COR-L47 (cell line): ENCODE measurements around the gene AADAC.
"Not testable (repeated sequence)": the region's sequence is repeated elsewhere in the genome, so short reads cannot be mapped to it uniquely, and the experiment has no call there.

ENCODE experiments used
- DNase-seq: peaks from one replicate; lab custom pipeline; 2025; lab: John Stamatoyannopoulos, UW

AADAC gene

DNA sequence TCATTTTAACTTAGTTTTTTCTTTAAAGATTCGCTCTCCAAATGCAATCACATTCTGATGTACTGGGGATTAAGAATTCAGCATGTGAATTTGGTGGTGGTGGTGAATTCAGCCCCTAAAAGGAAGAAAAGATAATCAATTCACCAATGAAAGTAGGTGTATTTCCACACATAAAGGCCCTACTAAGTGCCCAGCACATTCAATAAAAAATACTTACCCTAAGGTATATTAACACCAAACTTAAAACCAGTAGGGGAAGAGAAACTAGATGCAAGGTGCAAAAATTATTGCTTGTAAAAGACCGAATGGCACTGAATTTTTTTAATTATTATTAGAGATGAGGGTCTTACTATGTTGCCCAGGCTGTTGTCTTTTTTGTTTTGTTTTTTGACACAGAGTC, 42.7 kb downstream of the AADAC start:
- no peak for DNase-seq

DNA sequence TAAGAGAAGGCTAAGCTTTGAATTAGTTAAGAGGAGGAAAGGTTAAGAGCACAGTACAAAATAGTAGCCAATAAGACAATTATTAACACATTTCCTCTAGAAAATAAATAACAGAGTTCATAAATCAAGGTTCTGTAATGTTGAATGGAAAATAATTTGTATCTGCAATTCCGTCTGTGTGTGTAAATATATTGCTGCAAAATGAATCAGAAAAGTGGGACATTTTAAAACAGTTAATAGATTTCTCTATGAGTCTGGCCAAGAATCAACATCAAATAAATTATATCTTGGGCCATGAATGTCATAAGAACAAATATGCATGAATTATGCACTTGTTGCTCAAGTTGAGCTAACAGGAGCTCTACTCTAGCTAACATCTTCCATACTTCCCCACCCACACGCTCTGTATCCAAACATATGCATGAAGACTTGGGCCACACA, 45.3 kb downstream of the AADAC start:
- DNase-seq, result no peak

DNA sequence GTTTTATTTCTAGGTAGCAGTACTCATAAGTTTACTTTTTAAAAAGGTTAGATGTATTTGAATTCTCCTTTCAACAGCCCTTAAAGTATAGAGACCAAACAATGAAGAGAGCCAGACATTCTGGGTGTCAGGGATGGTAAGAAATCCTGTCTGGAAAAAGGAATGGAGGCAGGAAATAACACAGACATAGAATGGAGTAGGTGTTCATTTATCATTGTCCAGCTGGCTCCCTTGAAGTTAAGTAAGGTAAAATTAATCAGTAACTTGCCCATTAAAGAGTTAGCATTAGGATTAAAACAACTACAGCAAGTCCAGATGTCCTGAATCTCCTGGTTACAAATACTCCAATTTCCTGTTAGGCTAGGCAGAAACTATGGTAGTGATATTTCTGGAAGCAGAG, 46.0 kb downstream of the AADAC start:
- DNase-seq, result no peak

DNA sequence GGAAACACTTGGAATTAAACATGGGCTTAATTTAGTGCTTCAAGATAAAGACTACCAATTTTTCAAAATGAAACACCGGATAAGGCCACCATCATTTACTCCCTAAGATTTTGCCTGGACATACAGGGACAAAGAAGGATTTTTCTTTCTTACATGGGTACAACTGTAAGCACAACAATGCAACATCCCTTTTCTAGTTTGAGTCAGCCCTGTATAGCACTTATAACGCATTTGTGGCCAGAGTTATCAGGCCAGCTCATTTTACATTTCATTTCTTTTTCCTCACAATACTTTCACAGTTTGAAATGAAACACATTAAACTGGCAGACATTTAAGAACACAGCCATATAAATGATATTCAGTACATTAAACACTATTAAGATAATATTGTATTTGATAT, 49.7 kb downstream of the AADAC start:
- no peak for DNase-seq

DNA sequence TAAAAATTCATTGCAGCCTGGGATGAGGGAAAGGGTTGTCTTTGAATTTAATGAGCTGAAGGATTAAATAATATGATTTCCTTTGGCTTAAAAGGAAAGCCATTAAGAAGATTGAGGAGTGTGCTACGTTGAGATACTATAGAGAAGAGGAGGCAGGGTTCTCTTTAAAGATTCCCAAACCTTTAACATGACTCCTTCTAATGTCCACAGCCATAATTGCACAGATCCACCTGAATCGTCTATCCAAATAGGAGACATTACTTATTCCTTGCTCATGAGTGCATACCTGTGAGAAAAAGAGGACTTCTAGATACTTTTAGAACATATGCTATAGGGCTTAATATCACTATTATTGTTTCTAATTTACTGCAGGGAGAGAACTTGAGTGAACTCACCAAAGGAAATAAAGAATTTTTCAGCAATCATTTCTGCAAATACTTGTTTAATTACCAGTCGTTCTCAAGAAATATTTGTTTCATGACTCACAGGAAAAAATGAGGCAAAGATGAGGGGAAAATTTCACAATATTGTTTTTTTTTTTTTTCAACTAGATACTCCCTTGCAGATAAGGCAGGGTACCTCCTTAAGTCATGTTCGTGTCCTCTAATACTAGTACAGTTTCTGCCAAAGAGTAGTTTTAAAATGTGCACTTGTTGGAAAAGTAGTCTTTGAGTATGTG, 50.6 kb downstream of the AADAC start:
- DNase-seq, result no peak

DNA sequence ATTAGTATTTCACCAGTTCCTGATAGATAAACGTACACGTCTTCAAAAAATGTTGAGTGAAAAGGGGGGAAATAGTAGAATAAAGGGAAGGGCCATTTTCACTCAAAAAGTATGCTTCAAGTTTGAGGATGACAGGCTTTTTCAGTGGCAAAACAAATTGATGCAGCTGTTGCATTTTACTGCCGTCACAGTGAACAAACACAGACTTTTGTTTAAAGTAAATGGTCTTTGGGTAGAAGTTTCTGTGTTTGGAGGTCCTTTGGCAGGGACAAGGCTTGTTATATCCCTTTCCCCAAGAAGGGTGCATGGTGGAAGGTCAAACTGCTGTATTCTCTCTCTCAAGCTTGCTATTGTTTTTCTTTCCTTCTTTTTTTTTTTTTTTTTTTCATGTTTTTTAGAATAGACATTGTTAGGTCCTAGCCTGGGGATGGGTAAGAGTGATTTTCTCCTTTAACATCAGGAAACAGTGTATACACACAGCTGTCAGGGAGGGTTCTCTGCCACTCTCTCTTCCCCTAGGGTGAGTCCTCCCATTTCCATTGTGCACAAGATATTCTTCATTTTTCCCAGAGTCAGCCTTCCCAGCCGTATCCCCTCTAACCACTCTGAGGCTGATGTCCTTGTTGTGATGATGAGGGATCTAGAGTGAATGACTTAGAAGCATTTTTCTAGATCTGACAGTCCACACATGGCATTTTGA, 52.9 kb downstream of the AADAC start:
- DNase-seq, result no peak

DNA sequence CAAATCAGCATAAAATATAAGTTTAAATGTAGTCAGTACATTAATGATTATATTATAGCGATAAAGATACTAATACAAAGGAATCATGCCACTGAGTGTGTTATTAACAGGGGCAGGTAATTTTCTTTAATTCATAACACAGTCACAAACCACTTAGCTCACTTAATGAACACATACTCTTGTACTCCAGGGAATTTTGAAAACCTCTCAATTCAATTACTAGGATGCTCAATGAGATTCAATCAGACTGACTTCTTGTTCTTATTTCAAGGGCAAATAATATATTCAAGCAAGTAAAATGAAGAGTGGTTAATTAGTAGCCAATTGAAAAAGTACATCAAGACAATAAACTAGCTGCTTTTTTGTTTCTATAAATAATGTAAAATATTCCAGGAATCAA, 53.8 kb downstream of the AADAC start:
- no peak for DNase-seq

DNA sequence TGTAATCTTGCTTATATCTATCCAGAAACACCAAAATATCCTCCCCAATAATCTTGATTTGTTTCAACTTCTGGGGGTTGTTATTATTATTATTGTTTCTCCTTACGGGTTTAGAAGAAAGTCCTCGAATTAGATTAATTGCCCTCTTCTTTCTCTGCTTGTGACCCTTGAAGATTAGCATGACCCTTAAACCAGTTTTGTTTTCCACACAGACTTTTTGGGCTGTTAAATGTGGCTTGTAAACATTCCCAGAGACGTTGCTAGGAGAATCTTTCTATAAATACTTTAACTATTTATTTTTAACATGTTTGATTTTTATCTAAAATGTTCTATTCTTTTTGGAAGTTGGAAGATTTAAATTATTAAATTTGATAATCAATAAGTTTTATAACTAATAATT, 55.3 kb downstream of the AADAC start:
- DNase-seq, result no peak

DNA sequence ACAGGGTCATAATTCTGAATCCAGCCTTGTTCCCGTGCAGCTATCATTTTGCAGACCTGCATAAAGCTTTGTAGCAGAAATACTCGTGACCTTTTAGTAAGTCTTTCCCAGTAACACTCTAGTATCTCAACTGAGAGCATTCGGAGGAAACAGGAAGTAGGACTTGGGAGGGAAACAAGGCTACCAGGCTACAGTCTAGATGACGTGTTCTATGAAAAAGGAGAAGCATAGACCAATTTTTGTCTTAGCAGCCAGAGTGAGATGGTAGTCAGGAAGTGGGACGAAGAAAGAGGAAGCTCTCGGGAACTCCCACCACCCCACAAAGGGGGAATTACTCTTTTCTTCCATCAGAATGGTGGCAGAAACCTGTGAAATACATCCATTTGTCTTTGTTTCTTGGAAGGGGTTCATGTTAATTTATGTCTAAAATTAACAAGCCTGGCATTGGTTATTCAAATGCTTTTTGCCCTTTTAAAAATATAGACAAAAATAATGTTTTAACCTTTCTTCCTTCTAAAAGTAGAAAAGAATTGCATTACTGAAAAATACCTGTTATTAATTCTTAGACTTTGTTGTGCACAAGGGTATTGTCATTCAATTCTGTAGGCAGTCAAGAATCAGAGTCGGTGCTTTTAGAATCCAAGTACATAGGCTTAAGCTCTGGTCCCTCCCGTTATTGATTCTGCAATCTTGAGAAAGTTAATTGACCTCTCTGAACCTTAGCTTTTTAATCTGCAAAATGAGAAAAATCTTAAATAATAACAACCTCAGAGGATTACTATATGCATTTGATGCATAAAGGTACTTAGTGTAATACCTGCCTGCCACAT, 57.9 kb downstream of the AADAC start:
- no peak for DNase-seq

DNA sequence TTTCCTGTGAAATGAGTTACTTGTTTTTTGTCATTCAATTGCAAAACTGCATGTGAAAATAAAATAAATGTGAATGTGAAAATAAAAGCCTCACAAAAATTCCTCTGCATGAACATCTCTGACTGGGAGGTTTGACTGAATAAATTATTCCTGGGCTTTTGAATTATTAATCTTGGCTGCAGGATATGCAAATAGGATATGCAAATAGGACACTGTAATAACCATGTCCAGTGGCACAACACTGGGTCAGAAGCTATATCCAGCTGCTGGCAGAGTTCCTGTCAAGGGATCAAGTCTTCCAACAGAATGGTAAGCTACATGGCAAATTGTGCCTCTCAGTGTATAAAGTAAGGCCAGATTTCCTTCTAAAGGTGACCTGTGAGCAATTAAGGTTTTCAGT, 59.5 kb downstream of the AADAC start, which contains the start of gene SUCNR1:
Gene SUCNR1 (plus strand): TSS at position 246 of the 400 bp plus-strand sequence. CDS start 6,250 bp downstream, outside the sequence.
- no peak for DNase-seq

DNA sequence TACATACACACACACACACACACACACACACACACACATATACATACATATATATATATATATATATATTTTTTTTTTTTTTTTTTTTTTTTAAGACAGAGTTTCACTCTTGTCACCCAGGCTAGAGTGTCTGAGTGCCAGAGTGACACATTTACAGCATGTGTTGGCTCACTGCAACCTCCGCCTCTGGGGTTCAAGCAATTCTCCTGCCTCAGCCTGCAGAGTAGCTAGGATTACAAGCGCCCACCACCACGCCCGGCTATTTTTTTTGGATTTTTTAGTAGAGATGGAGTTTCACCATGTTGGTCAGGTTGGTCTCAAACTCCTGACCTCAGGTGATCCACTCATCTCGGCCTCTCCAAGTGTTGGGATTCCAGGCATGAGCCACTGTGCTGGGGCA, 60.2 kb downstream of the AADAC start:
- not testable (repeated sequence) for DNase-seq

DNA sequence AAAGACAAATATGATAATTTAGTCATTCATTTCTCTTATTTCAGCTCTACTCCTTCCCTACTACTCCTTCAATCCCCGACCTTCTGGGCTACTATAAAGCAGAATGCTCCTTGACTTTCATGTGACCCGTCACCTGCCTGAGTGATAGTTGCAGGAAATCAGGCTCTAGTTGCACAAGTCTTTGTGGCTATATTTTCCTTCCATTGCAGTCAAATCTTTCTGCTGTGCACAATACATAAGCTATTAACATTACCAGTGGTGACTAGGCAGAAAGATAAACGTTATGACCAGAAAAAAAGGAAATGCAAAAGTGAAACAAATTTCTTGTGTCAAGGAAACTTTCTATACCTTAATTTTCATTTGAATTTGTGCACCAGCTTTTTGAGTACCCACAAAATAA, 61.8 kb downstream of the AADAC start:
- no peak for DNase-seq

DNA sequence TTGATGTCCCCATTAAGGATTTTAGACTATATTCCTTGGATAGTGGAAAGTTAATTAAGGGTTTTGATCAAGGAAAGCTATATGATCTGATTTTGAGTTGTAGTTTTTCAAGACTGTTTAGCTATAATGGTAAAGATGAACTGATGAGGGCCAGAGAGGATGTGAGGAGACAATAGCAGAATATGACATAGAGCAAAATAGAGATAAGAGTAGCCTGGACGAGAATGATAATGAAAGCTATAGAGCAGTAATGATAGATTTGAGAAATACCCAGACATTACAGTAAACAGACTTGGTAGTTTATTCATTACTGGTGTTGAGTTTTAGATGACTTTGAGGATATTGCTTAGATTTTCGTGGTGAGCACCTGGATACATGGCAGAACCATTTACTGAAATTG, 63.4 kb downstream of the AADAC start:
- no peak for DNase-seq
